Neural progenitor cell (in vitro differentiated cells): ENCODE data around the gene FCGBP. TPM values are rescaled to one million over a fixed set of nuclear protein-coding genes. Genes with fewer than 3 reads are reported as not detected.
"Not testable (repeated sequence)": the region's sequence is repeated elsewhere in the genome, so short reads cannot be mapped to it uniquely, and the experiment has no call there.

Experiments used
- DNase-seq: peaks from one replicate; pipeline ENCODE4 v3.0.0-alpha.2; 2016; ENCODE audit warnings: low spot score
- H2AFZ ChIP-seq: fragments of 200-600 bp; sonication (generic); replicated peaks from 2 replicates; pipeline ENCODE4 v1.6.1; 2016; ENCODE audit warnings: antibody characterized with exemption
- H3F3A ChIP-seq: fragments of 200-600 bp; sonication (generic); 2 replicates; pipeline ENCODE4 v1.6.1; 2016; ENCODE audit warnings: antibody characterized with exemption, low read depth
- H3K27ac ChIP-seq: fragments of 200-600 bp; sonication (generic); 2 replicates; pipeline ENCODE4 v1.5.1; 2016; ENCODE audit warnings: mild to moderate bottlenecking
- H3K27me3 ChIP-seq: fragments of 200-600 bp; sonication (generic); 2 replicates; pipeline ENCODE4 v1.6.1; 2016; ENCODE audit warnings: mild to moderate bottlenecking, moderate library complexity
- H3K36me3 ChIP-seq: fragments of 200-600 bp; sonication (generic); 2 replicates; pipeline ENCODE4 v1.5.1; 2016
- H3K4me1 ChIP-seq: fragments of 200-600 bp; sonication (generic); 2 replicates; pipeline ENCODE4 v1.6.1; 2016; ENCODE audit warnings: mixed run types
- H3K4me2 ChIP-seq: fragments of 200-600 bp; sonication (generic); 2 replicates; pipeline ENCODE4 v1.6.1; 2016
- H3K4me3 ChIP-seq: fragments of 200-600 bp; sonication (generic); 2 replicates; pipeline ENCODE4 v1.5.1; 2016
- H3K79me2 ChIP-seq: fragments of 200-600 bp; sonication (generic); 2 replicates; pipeline ENCODE4 v1.6.1; 2016; ENCODE audit warnings: low read depth
- H3K9ac ChIP-seq: fragments of 200-600 bp; sonication (generic); 2 replicates; pipeline ENCODE4 v1.6.1; 2016
- H3K9me3 ChIP-seq: fragments of 200-600 bp; sonication (generic); 2 replicates; pipeline ENCODE4 v1.5.1; 2016; ENCODE audit warnings: low read depth
- H4K20me1 ChIP-seq: fragments of 200-600 bp; sonication (generic); 2 replicates; pipeline ENCODE4 v1.6.1; 2016; ENCODE audit warnings: low read depth
- H3K27ac Mint-ChIP-seq: 3 replicates; pipeline ENCODE4 v1.8.0; 2021; ENCODE audit warnings: mixed read lengths
- H3K27me3 Mint-ChIP-seq: 2 replicates; pipeline ENCODE4 v1.8.0; 2022; ENCODE audit warnings: low read depth, mild to moderate bottlenecking, inconsistent platforms, moderate library complexity, mixed read lengths; ENCODE audit not compliant: insufficient read depth
- H3K36me3 Mint-ChIP-seq: 3 replicates; pipeline ENCODE4 v1.8.0; 2021; ENCODE audit warnings: mixed read lengths
- H3K4me1 Mint-ChIP-seq: 3 replicates; pipeline ENCODE4 v1.8.0; 2021; ENCODE audit warnings: mixed read lengths
- H3K4me3 Mint-ChIP-seq: 3 replicates; pipeline ENCODE4 v1.8.0; 2021; ENCODE audit warnings: mild to moderate bottlenecking, moderate library complexity, mixed read lengths
- H3K9me3 Mint-ChIP-seq: 3 replicates; pipeline ENCODE4 v1.8.0; 2020; ENCODE audit warnings: mixed read lengths
- EZH2 ChIP-seq: fragments of 200-600 bp; sonication (generic); IDR thresholded peaks from 2 replicates; pipeline ENCODE4 v1.6.1; 2017; ENCODE audit warnings: antibody characterized with exemption, mild to moderate bottlenecking, moderate library complexity
- EZH2phosphoT487 ChIP-seq: fragments of 200-600 bp; sonication (generic); IDR thresholded peaks from 2 replicates; pipeline ENCODE4 v1.6.1; 2017; ENCODE audit warnings: antibody characterized with exemption
- total RNA-seq: library from RNA; depleted of rRNA; stranded (reverse); fragments of >200 nt; gene quantifications from 2 replicates; pipeline ENCODE4 v1.2.3, GENCODE V29; 2015; ENCODE audit warnings: low replicate concordance
- TF ChIP-seq, protein P1 (sequence below): fragments of 200-600 bp; sonication (generic); IDR thresholded peaks from 2 replicates; pipeline ENCODE4 v1.5.1; 2017; ENCODE audit warnings: antibody characterized with exemption, mild to moderate bottlenecking

The FCGBP gene
- total RNA-seq, 1 donor from 2014 or later = 0.06 TPM

- not testable (repeated sequence) for H3K9me3 Mint-ChIP-seq, H3K36me3 ChIP-seq, H3K4me3 Mint-ChIP-seq, H4K20me1 ChIP-seq, H3K27ac ChIP-seq, H3K4me1 ChIP-seq, H3K27me3 ChIP-seq, H3K4me3 ChIP-seq, H3K4me2 ChIP-seq, H3K4me1 Mint-ChIP-seq, H2AFZ ChIP-seq, H3K9me3 ChIP-seq, H3K27me3 Mint-ChIP-seq, H3K79me2 ChIP-seq, H3F3A ChIP-seq, H3K36me3 Mint-ChIP-seq, H3K9ac ChIP-seq
- peak overlapping the region; percentile 62 for H3K27ac Mint-ChIP-seq
- peak; percentile 24 for DNase-seq
These were observed 42.6 kb downstream of the FCGBP start for GRCh38 chr19:39891660-39892505.

DNA sequence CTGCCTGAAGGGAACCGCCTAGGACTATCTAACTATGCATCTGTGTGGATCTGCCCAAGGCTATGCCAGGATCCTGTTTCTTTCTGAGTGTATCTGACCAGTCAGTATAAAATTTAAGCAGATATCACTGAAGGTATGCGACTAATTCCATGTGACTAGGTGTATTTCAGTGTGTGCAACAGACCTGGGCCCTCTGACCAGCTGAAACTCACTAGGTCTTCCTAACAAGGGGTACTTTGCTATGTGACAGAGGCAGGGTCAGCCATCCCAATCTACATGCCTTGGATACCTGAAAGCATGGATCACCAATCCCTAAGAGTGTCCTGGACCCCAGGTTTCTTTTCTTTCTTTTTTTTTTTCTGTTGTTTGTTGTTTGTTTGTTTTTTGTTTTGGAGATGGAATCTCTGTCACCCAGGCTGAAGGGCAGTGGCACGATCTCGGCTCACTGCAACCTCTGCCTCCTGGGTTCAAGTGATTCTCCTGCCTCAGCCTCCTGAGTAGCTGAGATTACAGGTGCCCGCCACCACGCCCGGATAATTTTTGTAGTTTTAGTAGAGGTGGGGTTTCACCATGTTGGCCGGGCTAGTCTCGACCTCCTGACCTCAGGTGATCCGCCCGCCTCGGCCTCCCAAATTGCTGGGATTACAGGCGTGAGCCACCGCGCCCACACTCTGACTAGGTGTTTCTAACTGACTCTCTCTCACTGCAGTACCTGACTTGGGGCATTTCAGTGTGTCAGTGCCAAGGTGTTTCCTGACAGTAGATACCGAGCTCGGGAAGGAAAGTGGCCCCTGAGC lies 43.5 kb downstream of the FCGBP start:
- H3K9me3 Mint-ChIP-seq = no peaks in the 10 kb centered on the region
- no peak overlapping the region for H2AFZ ChIP-seq
- H3K27ac Mint-ChIP-seq = peak overlapping the region; percentile 10
- H3K36me3 Mint-ChIP-seq = no peaks in the 10 kb centered on the region
- H3K4me1 ChIP-seq = no peaks in the 10 kb centered on the region
- TF ChIP-seq, protein P1, sequence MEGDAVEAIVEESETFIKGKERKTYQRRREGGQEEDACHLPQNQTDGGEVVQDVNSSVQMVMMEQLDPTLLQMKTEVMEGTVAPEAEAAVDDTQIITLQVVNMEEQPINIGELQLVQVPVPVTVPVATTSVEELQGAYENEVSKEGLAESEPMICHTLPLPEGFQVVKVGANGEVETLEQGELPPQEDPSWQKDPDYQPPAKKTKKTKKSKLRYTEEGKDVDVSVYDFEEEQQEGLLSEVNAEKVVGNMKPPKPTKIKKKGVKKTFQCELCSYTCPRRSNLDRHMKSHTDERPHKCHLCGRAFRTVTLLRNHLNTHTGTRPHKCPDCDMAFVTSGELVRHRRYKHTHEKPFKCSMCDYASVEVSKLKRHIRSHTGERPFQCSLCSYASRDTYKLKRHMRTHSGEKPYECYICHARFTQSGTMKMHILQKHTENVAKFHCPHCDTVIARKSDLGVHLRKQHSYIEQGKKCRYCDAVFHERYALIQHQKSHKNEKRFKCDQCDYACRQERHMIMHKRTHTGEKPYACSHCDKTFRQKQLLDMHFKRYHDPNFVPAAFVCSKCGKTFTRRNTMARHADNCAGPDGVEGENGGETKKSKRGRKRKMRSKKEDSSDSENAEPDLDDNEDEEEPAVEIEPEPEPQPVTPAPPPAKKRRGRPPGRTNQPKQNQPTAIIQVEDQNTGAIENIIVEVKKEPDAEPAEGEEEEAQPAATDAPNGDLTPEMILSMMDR = no peak
- TF ChIP-seq EZH2phosphoT487 = no peak
- TF ChIP-seq EZH2 = no peak
- DNase-seq = no peak
- no peaks in the 10 kb centered on the region for H3K4me1 Mint-ChIP-seq
- H3F3A ChIP-seq = no peaks in the 10 kb centered on the region
- H3K4me2 ChIP-seq = no peak overlapping the region
- no peaks in the 10 kb centered on the region for H3K9me3 ChIP-seq
- no peaks in the 10 kb centered on the region for H4K20me1 ChIP-seq
- no peaks in the 10 kb centered on the region for H3K27me3 ChIP-seq
- no peak overlapping the region for H3K9ac ChIP-seq
- no peak overlapping the region for H3K4me3 ChIP-seq
- peaks cover 5% of the 10 kb centered on the region for H3K27me3 Mint-ChIP-seq
- no peak overlapping the region for H3K4me3 Mint-ChIP-seq
- H3K36me3 ChIP-seq = no peaks in the 10 kb centered on the region
- no peaks in the 10 kb centered on the region for H3K79me2 ChIP-seq
- no peak overlapping the region for H3K27ac ChIP-seq

DNA sequence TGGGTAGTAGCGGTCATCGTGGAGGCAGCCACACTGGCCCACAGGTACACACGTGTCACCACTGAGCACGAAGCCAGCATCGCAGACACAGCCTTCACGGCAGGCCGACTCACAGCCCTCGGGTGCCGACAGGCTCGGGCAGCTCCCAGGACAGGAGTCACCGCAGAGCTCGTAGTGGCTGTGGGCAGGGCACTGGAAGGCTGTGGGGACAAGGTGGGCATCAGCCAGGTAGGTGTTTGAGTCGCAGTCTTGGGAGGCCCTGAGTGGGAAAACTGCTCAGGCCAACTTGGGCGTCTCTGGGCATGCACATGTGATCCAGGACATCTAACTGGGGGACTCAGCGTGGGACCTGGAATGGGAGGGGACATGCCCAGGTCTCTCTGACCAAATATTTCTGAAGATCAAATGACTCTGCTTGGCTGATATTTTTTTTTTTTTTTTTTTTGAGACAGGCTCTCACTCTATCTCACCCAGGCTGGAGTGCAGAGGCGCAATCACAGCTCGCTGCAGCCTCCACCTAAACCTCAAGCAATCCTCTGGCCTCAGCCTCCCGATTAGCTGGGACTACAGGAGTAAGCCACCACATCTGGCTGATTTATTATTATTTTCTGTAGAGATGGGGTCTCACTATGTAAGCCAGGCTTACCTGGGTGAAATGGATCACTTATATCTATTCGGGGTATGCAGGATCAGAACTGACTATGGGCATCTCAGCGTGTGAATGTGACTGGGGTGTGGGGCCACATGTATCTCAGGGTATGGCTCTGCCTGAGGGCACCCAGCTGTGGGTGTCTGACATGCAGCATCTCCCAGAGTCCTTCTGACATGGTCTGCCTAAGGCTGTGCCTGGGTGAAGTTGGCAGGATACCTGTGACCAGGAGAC lies 44.3 kb downstream of the FCGBP start:
- not testable (repeated sequence) for H3K27me3 Mint-ChIP-seq, H3F3A ChIP-seq, H3K27ac ChIP-seq, H3K9ac ChIP-seq, H3K9me3 ChIP-seq, H4K20me1 ChIP-seq, DNase-seq, H3K36me3 ChIP-seq, H3K27ac Mint-ChIP-seq, H3K27me3 ChIP-seq, H3K4me1 ChIP-seq, H3K4me3 Mint-ChIP-seq, H3K36me3 Mint-ChIP-seq, H3K79me2 ChIP-seq, H3K4me2 ChIP-seq, H3K9me3 Mint-ChIP-seq, H2AFZ ChIP-seq, H3K4me3 ChIP-seq, H3K4me1 Mint-ChIP-seq

- not testable (repeated sequence) for DNase-seq, H3K4me1 ChIP-seq, H3K27me3 ChIP-seq, H3K9ac ChIP-seq, H4K20me1 ChIP-seq, H3K27ac Mint-ChIP-seq, H3K79me2 ChIP-seq, H3K4me3 ChIP-seq, H3K4me3 Mint-ChIP-seq, H3K4me2 ChIP-seq, H3K27me3 Mint-ChIP-seq, H3F3A ChIP-seq, H2AFZ ChIP-seq, H3K4me1 Mint-ChIP-seq, H3K9me3 Mint-ChIP-seq, H3K9me3 ChIP-seq, H3K27ac ChIP-seq, H3K36me3 ChIP-seq, H3K36me3 Mint-ChIP-seq
These were observed 46.9 kb downstream of the FCGBP start for GRCh38 chr19:39887456-39887951.

DNA sequence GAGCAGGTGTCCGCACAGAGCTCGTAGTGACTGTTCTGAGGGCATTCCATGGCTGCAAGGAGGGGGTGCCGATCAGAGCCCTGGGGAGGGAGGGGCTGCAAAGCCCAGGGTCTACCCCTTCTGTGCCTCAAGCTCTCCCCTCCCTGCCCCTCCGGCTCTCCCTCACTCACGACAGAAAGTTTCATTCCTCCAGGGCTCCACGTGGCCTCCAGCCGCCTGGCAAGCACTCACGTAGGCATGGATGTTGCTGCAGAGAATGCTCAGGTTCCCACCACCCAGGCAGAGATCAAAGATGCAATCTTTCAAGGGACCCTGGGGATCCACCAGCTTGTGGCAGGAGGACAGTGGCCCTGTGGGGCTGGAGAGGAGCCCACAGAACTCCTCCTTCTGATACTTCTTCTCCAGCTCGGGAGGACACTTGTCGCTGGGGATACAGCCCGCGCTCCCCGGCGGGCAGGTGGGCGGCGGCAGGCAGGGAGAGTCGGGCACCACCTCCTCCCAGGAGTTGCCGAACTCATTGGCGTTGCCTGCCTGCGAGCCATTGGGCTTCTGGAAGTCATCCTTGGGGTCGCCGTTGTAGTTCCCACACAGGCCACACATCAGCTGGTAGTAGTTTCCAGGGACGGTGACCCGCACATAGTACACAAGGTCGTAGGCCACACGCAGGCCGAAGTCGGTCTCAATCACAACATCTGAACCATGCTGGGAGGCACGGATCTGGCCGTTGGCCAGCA lies 48.4 kb downstream of the FCGBP start:
- not testable (repeated sequence) for H3K9me3 Mint-ChIP-seq, H3K27me3 ChIP-seq, H3K27me3 Mint-ChIP-seq, H3K4me3 Mint-ChIP-seq, H3K79me2 ChIP-seq, H3K9me3 ChIP-seq, H3K4me1 ChIP-seq, H3K27ac Mint-ChIP-seq, H3K36me3 ChIP-seq, H2AFZ ChIP-seq, H3K36me3 Mint-ChIP-seq, H3K4me2 ChIP-seq, H4K20me1 ChIP-seq, DNase-seq, H3K27ac ChIP-seq, H3F3A ChIP-seq, H3K4me1 Mint-ChIP-seq, H3K9ac ChIP-seq, H3K4me3 ChIP-seq

DNA sequence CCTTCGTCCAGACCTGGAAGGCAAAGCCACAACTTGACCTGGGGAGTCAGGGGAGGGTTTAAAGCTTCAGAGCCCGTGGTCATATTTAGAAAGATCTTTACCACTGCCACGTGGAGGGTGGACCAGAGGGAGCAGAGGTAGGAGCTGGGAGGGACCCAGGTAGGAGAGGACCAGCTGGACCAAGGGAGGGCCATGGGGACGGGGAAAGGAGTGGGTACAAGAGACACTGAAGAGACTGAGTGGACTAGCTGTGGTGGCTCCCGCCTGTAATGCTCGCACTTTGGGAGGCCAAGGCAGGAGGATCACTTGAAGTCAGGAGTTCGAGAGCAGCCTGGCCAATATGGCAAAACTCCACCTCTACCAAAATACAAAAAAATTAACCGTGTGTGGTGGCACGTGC lies 49.7 kb downstream of the FCGBP start:
- H2AFZ ChIP-seq, H3K27ac Mint-ChIP-seq, H4K20me1 ChIP-seq, H3K36me3 ChIP-seq, H3K9ac ChIP-seq, H3F3A ChIP-seq, H3K4me1 Mint-ChIP-seq, H3K36me3 Mint-ChIP-seq, H3K9me3 ChIP-seq, H3K27me3 ChIP-seq, H3K4me3 Mint-ChIP-seq, H3K9me3 Mint-ChIP-seq, H3K4me1 ChIP-seq, H3K4me3 ChIP-seq, H3K27ac ChIP-seq, H3K4me2 ChIP-seq, H3K79me2 ChIP-seq, H3K27me3 Mint-ChIP-seq, DNase-seq: not testable (repeated sequence)
